GM19023 (cell line): ENCODE results near the gene SLC37A4.
"Not testable (repeated sequence)": the region's sequence is repeated elsewhere in the genome, so short reads cannot be mapped to it uniquely, and the experiment has no call there.

Source experiments
- ATAC-seq: cut with Tn5 transposase; IDR thresholded peaks from one replicate; pipeline ENCODE4 v1.9.1; 2021; ENCODE audit warnings: mild to moderate bottlenecking, moderate library complexity; ENCODE audit not compliant: unreplicated experiment

The SLC37A4 gene

DNA sequence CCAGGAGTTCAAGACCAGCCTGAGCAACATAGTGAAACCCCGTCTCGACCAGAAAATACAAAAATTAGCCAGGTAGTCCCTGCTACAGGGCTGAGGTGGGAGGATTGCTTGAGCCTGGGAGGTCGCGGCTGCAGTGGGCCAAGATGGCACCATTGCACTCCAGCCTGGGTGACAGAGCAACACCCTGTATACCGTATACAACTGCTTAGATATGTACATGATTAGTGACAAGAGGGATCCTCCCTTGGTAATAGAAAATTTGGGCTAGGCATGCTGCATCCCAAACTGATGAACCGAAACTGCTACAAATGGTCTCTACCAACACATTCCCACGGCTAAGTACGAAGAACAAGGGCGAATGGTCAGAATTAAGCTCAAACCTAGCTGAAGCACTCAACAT, 12.2 kb upstream of the SLC37A4 start:
- no peak for ATAC-seq

DNA sequence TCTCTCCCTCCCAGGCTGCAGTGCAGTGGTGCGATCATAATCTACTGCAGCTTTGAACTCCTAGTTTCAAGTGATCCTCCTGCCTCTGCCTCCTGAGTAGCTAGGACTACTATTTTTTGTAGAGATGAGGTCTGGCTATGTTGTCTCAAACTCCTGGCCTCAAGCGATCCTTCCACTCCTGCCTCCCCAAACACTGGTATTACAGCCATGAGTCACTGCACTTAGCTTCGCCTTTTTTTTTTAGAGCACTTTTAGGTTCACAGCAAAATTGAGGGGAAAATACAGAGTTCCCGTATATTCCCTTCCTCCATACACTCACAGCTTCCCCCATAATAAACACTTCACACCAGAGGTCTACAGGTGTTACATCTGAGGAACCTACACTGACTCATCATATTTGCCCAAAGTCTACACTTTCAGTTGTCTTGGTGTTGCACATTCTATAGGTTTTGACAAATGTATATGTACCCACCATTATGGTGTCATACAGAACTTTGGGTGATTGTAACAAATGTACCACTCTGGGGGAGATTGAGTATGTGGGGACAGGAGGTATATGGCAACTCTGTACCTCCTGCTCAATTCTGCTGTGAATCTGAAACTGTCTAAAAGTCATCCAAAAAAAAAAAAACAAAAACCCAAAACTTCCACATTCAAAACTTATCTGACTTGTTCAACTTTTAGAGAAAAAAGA, 11.3 kb upstream of the SLC37A4 start:
- ATAC-seq = no peak

GRCh38 chr11:119039471-119039870, 8.8 kb upstream of the SLC37A4 start:
- not testable (repeated sequence) for ATAC-seq

- ATAC-seq = no peak
Measured at GRCh38 chr11:119038884-119039283, 8.2 kb upstream of the SLC37A4 start.

DNA sequence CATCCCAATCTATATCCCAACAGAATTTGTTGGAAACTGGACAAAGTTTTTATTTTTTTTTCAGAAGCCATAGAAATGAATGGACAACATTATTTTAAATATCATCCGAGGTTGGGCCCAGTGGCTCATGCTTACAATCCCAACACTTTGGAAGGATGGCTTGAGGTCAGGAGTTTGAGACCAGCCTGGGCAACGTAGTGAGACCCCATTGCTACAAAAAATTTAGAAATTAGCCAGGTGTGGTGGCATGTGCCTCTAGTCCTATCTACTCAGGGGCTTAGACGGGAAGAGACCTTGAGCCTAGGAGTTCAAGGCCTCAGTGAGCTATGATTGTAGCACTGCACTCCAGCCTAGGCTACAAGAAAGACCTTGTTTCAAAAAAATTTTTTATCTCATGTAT, 4.1 kb upstream of the SLC37A4 start:
- no peak for ATAC-seq

DNA sequence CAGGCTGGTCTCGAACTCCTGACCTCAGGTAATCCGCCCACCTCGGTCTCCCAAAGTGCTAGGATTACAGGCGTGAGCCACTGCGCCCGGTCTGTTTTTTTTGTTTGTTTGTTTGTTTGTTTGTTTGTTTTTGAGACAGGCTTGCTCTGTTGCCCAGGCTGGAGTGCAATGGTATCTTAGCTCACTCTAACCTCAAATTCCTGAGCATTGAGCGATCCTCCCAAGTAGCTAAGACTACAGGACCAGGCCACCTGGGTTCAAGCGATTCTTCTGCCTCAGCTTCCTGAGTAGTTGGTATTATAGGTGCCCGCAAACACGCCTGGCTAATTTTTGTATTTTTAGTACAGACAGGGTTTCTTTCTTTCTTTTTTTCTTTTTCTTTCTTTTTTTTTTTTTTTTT, 2.7 kb upstream of the SLC37A4 start:
- ATAC-seq = not testable (repeated sequence)

- ATAC-seq = no peak
Measured at GRCh38 chr11:119031912-119032280, 1.2 kb upstream of the SLC37A4 start.

DNA sequence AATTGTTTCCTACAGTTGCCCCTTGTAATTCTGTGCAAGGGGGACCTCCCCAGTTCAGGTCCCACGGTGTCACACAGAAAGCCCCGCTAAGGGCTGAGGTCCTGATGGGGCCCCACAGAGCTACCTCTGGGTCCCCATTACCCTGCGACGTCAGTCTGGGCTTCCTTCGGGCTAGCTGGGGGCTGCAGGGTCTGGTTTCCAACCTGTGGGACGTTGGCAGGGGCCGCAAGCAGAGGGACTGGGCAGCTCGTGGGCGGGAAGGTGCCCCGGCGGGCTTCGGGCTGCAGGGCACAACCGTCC, 698 bp downstream of the SLC37A4 start:
- ATAC-seq = peak; percentile 14

DNA sequence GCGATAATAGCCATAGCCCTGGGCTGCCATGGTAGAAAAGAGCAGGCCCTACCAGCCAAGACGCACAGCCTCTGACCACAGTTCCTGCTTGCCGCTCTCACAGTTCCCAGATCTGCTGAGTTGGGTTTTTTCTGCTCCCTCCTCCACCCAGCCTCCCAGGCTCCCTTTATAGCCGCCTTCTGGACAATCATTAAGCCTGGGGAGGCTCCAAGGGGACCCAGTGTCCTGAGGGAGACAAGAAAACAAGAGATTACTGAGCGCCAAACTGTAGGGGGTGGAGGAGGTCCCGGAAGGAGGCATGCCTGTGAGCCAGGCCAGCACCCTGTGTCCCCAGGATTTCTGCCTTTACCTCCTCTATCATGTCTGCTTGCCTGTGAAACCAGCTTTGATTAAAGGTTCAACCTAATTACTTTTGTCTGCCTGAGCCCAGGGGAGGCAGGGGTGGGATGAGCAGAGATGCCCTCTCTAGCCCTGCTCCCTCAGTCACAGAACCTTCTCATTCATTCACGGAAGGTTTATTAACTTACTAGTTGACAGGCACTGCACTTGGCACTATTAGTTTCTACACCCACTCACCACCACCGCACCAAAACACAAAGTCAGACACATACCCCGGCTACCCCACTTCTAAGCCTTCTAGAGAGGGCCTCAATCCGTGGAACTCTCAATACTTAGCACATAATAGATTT, 1.2 kb downstream of the SLC37A4 start:
- peak; percentile 18 for ATAC-seq

GRCh38 chr11:119029069-119029339, 1.7 kb downstream of the SLC37A4 start:
- no peak for ATAC-seq

DNA sequence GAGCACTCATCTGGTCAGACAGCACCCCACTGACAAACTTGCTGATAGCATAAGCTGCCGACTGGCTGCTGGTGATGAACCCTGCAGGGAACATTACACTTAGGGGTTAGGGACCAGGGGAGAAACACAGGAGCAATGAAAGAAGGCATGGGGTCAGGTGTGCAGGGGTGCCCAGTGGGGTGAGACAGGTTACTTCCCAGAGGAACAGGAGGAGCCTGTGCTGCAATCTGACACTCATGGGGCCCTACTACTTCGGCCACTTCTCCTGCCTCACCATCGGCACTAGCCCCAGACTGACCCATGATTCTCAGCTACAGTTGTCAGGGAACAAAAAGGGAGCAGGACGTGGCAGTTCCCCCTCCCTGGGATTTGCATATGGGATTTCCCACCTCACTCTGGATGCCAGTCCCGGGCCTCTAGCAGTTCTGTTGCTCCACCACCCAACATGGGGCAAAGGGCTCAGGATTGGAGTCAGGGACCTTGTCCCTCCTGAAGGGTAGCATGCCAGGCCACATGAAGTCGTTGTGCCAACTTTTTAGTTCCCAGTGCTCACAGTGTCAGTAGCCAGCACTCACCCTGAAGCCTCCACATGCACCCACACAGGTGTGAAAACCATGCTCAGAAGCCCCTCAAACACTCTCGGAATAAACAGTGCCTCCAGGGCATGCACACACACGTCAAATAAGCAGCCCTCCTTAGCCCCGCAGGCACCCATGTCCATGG, 2.2 kb downstream of the SLC37A4 start:
- no peak for ATAC-seq

DNA sequence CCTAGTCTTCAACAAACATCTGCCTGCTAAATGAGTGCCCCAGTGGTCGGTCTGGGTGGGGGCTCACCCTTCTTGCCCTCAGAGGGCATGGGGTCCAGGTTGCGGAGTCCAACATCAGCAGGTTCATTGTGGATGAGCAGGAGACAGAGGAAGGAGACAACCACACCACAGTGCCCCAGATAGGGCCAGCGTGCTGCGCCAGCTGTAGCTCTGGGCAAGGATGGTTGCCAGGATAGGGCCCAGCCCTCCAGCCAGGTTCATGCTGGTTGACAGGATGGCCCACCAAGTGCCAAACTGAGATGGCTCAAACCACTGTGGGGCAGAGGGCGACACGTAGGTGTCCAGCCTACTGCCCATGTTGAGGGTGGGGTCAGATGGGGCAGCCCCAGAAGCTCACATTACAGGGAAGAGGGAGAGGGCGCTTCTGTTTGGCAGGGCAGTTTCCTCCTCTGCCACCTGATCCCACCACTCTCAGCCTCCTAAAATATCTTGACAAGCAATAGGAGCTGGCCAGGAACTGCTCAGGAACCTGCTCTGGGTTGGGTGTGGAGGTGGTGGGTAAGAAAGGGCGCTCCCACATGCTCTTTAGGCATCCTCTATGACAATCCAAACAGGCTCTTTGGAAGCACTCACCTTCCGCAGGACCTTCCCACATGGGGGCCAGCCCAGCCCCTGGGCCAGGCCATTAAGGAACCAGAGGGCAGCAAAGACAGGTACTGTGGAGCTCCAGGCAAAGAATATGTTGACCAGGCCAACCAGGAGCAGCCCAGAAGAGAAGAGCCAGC, 2.9 kb downstream of the SLC37A4 start:
- ATAC-seq = no peak

DNA sequence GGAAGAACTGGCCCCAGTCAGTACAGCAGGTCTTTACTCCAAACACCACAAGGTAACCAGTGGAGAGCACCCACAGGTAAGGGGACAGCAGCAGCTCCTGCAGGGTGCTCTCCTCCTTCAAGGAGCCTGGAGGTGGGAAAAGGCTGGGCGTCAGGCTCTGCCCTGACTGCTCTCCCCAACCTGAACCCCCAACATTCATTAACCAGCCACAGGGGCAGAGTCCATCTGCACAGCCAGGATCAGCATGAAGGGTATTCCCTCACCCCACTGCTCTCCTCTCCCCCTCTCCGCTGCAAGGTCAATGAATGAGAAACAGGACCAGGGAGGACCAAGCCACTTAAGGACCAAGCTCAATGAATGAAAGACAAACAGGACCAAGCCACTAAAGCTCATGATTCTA, 3.7 kb downstream of the SLC37A4 start:
- ATAC-seq = no peak

GRCh38 chr11:119025978-119026766, 4.5 kb downstream of the SLC37A4 start:
- no peak for ATAC-seq

DNA sequence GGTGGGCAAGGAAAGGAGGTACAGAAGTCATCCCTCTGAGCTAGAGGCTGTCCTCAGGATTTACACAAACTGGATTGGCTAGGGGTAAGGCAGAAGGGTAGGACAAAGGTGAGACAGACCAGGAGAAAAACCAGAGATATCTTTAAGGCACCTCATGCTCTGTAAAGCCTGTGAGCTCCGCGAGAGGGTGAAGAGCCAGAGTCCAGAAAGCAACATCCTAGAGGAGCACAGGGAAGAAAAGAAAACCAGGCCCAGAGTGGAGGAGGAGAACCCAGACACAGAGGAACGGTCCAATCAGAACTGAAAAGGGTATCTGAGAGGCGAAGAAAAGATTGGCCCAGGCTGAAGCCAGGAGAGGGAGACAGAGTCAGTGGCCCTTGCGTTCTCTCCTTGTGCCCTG, 5.1 kb downstream of the SLC37A4 start:
- no peak for ATAC-seq

- ATAC-seq = no peak
Measured at GRCh38 chr11:119025099-119025473, 5.6 kb downstream of the SLC37A4 start.

DNA sequence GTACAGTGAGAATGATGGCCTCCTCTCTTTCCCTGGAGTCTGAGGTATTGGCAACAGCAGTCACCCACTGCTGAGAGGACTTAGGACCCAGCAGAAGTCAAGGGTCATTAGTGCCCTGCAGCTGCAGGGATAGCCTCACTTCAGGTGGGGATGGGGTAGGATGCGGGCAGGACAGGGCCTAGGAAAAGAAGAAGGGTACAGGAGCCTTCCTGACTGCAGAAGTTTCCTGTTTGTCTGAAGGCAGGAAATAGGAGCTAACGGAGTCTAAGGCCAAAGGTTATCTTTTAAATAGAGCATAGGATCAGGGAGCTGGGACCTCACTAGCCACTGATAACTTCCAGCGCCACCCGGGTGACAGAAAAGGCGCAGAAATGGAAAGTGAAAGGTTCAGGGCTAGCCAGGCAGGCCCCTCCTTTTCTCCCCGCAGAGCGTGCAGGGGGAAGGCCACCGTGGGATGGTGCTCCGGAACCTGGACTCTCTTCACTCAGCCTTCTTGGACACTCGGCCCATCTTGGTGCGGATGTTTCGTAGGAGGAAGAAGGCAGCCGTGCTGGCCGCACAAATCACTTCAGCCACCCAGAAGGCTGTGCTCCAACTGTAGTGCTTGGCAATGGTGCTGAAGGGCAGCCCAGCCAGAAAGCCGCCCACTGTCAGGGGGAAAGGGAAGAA, 6.1 kb downstream of the SLC37A4 start:
- ATAC-seq = no peak

- no peak for ATAC-seq
Measured at GRCh38 chr11:119023741-119024140, 6.9 kb downstream of the SLC37A4 start.

DNA sequence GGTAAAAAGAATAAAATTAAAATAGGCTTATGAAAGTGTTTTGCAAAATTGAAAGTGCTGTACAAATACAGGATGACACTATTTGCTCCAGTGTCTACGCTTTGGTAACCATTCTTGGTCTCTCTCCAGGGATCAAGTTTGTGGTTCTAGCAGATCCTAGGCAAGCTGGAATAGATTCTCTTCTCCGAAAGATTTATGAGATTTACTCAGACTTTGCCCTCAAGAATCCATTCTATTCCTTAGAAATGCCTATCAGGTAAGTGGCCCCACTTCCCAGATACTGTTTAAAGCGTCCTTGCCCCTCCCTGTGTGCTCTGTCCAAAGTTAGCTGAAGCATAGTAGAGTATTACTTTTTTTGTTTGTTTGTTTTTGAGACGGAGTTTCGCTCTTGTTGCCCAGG, 9.0 kb downstream of the SLC37A4 start:
- no peak for ATAC-seq

GRCh38 chr11:119019996-119020395, 10.7 kb downstream of the SLC37A4 start:
- no peak for ATAC-seq
